GM10248 (cell line): Measurements from ENCODE around the gene PPIL4.

Experiments
- CTCF ChIA-PET: fragments of 300-600 bp; sonication (Branson Sonifier 250); formaldehyde crosslinking; extraction: SDS; loops from one replicate; lab custom pipeline; 2021; ENCODE audit warnings: antibody characterized with exemption; lab: Yijun Ruan, JAX
- POLR2A ChIA-PET: fragments of 350-650 bp; sonication (Branson Sonifier 250); formaldehyde crosslinking; extraction: SDS; loops from one replicate; lab custom pipeline; 2020; ENCODE audit warnings: antibody characterized with exemption; lab: Yijun Ruan, JAX
- DNase-seq: peaks from one replicate; pipeline ENCODE4 v3.0.0; 2012; ENCODE audit errors: extremely low spot score
- TF ChIP-seq, protein P1 (sequence below): IDR thresholded peaks from 2 replicates; pipeline ENCODE4 v1.5.1; 2012; ENCODE audit warnings: mild to moderate bottlenecking, low read depth; ENCODE audit errors: extremely low read depth, missing control alignments, control extremely low read depth

PPIL4 gene

GRCh38 chr6:149563203-149563927, 17.5 kb upstream of the PPIL4 start:
- TF ChIP-seq, protein P1, sequence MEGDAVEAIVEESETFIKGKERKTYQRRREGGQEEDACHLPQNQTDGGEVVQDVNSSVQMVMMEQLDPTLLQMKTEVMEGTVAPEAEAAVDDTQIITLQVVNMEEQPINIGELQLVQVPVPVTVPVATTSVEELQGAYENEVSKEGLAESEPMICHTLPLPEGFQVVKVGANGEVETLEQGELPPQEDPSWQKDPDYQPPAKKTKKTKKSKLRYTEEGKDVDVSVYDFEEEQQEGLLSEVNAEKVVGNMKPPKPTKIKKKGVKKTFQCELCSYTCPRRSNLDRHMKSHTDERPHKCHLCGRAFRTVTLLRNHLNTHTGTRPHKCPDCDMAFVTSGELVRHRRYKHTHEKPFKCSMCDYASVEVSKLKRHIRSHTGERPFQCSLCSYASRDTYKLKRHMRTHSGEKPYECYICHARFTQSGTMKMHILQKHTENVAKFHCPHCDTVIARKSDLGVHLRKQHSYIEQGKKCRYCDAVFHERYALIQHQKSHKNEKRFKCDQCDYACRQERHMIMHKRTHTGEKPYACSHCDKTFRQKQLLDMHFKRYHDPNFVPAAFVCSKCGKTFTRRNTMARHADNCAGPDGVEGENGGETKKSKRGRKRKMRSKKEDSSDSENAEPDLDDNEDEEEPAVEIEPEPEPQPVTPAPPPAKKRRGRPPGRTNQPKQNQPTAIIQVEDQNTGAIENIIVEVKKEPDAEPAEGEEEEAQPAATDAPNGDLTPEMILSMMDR = no peak
- ChIA-PET CTCF (interaction anchor here (0.9 to 4.9 kb wide), 6 partner anchors 12 to 184 kb away, joined by 3 to 52 read pairs (median 5); partner anchors contain the start of gene PPIL4), POLR2A (no interaction called here)
- no peak for DNase-seq

DNA sequence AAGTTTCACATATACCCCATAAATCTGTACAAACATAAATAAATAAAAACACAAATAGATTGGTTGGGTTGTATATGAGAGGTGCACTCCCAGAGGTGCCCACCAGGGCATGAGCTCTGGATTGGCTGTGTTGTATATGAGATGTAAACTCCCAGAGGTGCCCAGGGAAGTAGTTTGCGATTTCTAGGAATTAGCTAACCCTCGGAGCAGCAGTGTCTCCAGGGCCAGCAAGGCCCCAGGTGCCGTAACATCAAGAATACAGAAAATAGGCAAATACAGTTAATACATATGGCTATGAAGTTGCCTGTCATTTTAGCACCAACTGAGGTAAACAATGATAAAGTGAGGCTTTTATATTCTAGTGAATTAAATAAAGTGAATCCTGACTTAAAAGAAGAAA, 14.9 kb upstream of the PPIL4 start:
- no peak for DNase-seq
- ChIA-PET CTCF (interaction anchor here (0.7 to 1.9 kb wide), 15 partner anchors 10 to 528 kb away, joined by 3 to 24 read pairs (median 3); partner anchors contain the start of gene PPIL4), POLR2A (no interaction called here)
- TF ChIP-seq, protein P1 = peak; percentile 12

DNA sequence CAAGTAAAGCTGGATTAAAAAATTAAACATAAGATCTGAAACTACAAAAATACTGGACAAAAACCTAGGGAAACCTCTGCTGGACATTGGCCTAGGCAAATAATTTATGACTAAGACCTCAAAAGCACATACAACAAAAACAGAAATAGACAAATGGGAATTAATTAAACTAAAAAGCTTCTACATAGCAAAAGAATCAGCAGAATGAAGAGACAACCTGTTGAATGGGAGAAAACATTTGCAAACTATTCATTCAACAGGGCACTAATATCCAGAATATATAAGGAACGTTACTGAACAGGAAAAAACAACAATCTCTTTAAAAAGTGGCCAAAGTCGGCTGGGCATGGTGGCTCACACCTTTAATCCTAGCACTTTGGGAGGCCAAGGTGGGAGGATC, 13.5 kb upstream of the PPIL4 start:
- TF ChIP-seq, protein P1 = no peak

GRCh38 chr6:149558029-149558428, 12.2 kb upstream of the PPIL4 start:
- TF ChIP-seq, protein P1 = no peak
- DNase-seq = no peak
- ChIA-PET CTCF (interaction anchor here (0.9 kb wide), 1 partner anchor 13 kb away, joined by 3 read pairs; no protein-coding TSS in a partner anchor), POLR2A (no interaction called here)

More for the DNA sequence above, 13.5 kb upstream of the PPIL4 start:
- CTCF ChIA-PET = no interaction called here
- POLR2A ChIA-PET = no interaction called here
- DNase-seq = no peak

DNA sequence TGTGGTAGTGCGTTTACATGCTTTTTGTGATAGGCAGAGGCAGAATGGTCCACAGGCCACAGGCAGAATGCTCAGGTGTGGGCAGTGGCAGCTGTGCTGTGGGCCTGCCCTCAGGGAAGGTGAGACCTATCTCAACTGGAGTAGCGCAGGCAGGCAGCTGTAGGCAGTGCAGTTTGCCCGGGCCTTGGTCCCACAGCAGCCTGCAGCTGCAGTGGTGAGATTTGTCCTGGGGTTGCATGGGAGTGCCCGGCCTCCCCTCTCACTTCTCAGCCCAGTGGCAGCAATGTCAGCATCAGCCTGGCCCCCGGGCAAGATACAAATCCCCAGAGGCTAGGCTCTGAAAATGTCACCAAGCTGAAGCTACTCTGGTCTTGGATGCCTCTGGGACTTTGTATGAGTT, 6.1 kb upstream of the PPIL4 start:
- POLR2A ChIA-PET = no interaction called here
- no peak for DNase-seq
- TF ChIP-seq, protein P1 = no peak
- CTCF ChIA-PET = interaction anchor here (0.9 to 4.3 kb wide), 4 partner anchors 9 to 34 kb away, joined by 3 to 24 read pairs (median 14); partner anchors contain the start of gene GINM1

GRCh38 chr6:149545258-149545753, 537 bp downstream of the PPIL4 start:
- ChIA-PET CTCF (interaction anchor here (0.7 to 4.4 kb wide), 17 partner anchors 9 to 351 kb away, joined by 3 to 52 read pairs (median 4); partner anchors contain the start of gene GINM1), POLR2A (interaction anchor here (0.9 kb wide), 1 partner anchor 512 kb away, joined by 3 read pairs; no protein-coding TSS in a partner anchor)
- peak; percentile 39 for DNase-seq
- TF ChIP-seq, protein P1 = no peak
